ENCODE data around the gene MRPL2.

MRPL2 gene

DNA sequence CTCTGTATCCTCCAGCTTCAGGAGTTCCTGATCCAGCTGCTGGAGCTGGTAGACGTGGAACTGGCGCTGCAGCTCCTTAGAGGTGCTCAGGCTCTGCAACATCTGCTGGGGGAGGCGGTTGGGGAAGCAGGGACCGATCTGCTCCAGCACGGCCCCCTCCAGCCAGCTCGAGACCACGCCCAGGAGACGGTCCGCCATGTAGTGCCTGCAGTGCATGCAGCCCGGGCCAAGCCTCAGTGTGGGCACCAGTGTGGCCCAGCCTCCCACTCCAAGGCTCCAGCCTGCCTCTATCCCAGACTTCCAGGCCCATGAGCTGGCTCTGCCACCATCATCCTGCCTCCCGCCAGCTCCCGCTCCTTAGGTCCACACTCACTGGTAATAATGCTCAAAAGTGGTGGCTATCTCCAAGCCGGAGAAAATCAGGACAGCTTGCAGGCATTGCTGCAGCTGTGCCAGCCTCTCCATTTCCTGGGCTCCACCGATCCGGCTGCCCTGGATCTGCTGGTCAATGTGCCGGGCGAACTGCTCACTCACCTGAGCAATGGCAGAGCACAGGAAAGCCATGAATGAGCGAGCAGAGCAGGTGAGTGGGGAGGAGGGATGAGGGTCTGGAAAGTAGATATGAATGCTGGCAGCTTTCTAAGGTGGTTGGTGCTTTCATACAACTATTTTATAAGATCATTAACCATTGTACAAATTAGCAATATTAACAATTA is 18.5 kb downstream of the MRPL2 start:
- TF ChIP-seq TAF1 (IDR thresholded peaks at IDR 0.05; ENCODE audit: low read depth) (no peak), FOXM1 (IDR thresholded peaks at IDR 0.05; ENCODE audit: borderline replicate concordance, low read depth) (no peak), CREB1 (IDR thresholded peaks at IDR 0.05; ENCODE audit: low read depth) (no peak)

DNA sequence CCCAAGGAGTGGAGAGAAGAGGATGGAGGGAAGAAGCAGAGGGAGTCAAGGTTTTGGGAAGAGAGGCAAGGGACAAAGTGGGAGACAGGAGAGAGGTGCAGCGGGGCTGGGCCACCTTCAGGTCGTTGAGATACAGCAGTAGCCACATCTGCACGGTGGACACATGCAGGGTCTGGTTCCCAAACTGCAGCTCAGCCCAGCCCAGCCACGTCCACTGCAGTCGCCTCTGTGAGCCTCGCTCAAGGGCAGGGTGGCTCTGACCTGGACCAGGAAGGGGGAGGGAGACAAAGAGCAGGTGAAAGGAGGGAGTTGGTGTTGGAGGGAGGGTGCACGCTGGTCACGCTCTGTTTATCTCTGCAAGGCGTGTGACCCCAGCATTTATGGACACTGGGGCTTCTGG is 20.5 kb downstream of the MRPL2 start:
- TF ChIP-seq, protein P1, sequence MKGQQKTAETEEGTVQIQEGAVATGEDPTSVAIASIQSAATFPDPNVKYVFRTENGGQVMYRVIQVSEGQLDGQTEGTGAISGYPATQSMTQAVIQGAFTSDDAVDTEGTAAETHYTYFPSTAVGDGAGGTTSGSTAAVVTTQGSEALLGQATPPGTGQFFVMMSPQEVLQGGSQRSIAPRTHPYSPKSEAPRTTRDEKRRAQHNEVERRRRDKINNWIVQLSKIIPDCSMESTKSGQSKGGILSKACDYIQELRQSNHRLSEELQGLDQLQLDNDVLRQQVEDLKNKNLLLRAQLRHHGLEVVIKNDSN (IDR thresholded peaks at IDR 0.05), result no peak
- TF ChIP-seq EP300 (IDR thresholded peaks at IDR 0.05; ENCODE audit: borderline replicate concordance) (no peak), TCF12 (IDR thresholded peaks at IDR 0.05; ENCODE audit: low read depth) (no peak), EGR1 (IDR thresholded peaks at IDR 0.05) (no peak)
- TF ChIP-seq, protein P2, sequence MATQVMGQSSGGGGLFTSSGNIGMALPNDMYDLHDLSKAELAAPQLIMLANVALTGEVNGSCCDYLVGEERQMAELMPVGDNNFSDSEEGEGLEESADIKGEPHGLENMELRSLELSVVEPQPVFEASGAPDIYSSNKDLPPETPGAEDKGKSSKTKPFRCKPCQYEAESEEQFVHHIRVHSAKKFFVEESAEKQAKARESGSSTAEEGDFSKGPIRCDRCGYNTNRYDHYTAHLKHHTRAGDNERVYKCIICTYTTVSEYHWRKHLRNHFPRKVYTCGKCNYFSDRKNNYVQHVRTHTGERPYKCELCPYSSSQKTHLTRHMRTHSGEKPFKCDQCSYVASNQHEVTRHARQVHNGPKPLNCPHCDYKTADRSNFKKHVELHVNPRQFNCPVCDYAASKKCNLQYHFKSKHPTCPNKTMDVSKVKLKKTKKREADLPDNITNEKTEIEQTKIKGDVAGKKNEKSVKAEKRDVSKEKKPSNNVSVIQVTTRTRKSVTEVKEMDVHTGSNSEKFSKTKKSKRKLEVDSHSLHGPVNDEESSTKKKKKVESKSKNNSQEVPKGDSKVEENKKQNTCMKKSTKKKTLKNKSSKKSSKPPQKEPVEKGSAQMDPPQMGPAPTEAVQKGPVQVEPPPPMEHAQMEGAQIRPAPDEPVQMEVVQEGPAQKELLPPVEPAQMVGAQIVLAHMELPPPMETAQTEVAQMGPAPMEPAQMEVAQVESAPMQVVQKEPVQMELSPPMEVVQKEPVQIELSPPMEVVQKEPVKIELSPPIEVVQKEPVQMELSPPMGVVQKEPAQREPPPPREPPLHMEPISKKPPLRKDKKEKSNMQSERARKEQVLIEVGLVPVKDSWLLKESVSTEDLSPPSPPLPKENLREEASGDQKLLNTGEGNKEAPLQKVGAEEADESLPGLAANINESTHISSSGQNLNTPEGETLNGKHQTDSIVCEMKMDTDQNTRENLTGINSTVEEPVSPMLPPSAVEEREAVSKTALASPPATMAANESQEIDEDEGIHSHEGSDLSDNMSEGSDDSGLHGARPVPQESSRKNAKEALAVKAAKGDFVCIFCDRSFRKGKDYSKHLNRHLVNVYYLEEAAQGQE (IDR thresholded peaks at IDR 0.05; ENCODE audit: low read depth), result no peak
- TF ChIP-seq, protein P3, sequence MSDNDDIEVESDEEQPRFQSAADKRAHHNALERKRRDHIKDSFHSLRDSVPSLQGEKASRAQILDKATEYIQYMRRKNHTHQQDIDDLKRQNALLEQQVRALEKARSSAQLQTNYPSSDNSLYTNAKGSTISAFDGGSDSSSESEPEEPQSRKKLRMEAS (IDR thresholded peaks at IDR 0.05), result no peak

DNA sequence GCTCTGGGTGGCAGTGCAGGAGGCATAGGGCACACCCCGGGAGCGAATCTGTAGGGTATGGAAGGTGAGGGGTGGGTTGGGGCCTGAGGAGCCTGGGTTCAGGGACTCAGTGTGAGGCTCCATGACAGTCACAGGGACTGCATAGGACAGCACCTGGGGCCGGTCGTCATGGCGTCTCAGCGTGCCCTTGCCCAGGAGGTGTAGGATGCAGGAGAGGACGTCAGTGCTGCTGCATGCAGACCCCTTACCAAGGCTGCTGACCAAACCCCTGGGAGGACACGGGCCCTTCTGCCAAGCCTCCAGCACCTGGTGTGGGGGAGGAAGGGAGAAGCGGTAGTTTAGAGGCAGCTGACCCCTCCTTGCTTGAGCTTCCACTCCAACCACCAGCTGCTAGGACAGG is 21.5 kb downstream of the MRPL2 start:
- no peak for TF ChIP-seq FOXM1 (IDR thresholded peaks at IDR 0.05; ENCODE audit: borderline replicate concordance, low read depth)
- TF ChIP-seq NFIC (IDR thresholded peaks at IDR 0.05), result no peak
- TF ChIP-seq RAD21 (IDR thresholded peaks at IDR 0.05; ENCODE audit: low read depth), result no peak
- TF ChIP-seq EP300 (IDR thresholded peaks at IDR 0.05; ENCODE audit: borderline replicate concordance), result no peak
- TF ChIP-seq ZBTB7A (IDR thresholded peaks at IDR 0.05; ENCODE audit: low read depth), result no peak
- TF ChIP-seq YY1 (IDR thresholded peaks at IDR 0.05; ENCODE audit: low read depth), result no peak
- TF ChIP-seq, protein P1 (IDR thresholded peaks at IDR 0.05), result no peak
- TF ChIP-seq TAF1 (IDR thresholded peaks at IDR 0.05; ENCODE audit: low read depth), result no peak
- TF ChIP-seq EGR1 (IDR thresholded peaks at IDR 0.05), result no peak
- TF ChIP-seq, protein P2 (IDR thresholded peaks at IDR 0.05; ENCODE audit: low read depth), result no peak
- TF ChIP-seq TEAD4 (IDR thresholded peaks at IDR 0.05), result no peak
- no peak for TF ChIP-seq CREB1 (IDR thresholded peaks at IDR 0.05; ENCODE audit: low read depth)

DNA sequence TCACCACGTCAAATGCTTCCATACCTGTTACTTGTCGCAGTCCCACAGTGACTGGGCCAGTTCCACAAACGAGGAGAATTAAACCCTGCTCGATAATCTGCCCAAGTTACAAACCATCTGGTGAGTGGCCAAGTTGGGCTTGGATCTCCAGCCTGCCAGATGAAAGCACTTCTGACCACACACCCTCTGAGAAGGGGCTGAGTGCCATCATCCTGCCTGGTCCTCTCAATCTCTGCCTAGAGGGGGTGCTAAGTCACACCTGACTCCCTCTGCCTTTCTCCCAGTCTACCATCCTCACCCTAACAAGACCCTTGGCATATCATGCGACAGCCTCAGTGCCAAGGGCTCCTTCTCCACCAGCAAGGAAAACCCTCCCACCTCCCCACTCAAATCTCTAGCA is 22.0 kb downstream of the MRPL2 start:
- TF ChIP-seq RAD21 (IDR thresholded peaks at IDR 0.05; ENCODE audit: low read depth) (no peak), FOXM1 (IDR thresholded peaks at IDR 0.05; ENCODE audit: borderline replicate concordance, low read depth) (no peak), ZBTB7A (IDR thresholded peaks at IDR 0.05; ENCODE audit: low read depth) (no peak), CREB1 (IDR thresholded peaks at IDR 0.05; ENCODE audit: low read depth) (no peak), TEAD4 (IDR thresholded peaks at IDR 0.05) (no peak), CEBPB (IDR thresholded peaks at IDR 0.05) (no peak), TCF12 (IDR thresholded peaks at IDR 0.05; ENCODE audit: low read depth) (no peak), EP300 (IDR thresholded peaks at IDR 0.05; ENCODE audit: borderline replicate concordance) (no peak), TAF1 (IDR thresholded peaks at IDR 0.05; ENCODE audit: low read depth) (no peak), NFIC (IDR thresholded peaks at IDR 0.05) (no peak), EGR1 (IDR thresholded peaks at IDR 0.05) (no peak), YY1 (IDR thresholded peaks at IDR 0.05; ENCODE audit: low read depth) (no peak)
- TF ChIP-seq, protein P3 (IDR thresholded peaks at IDR 0.05), result no peak
- TF ChIP-seq, protein P2 (IDR thresholded peaks at IDR 0.05; ENCODE audit: low read depth), result no peak
- TF ChIP-seq, protein P1 (IDR thresholded peaks at IDR 0.05), result no peak
